HG03139 (cell line): ENCODE data around the gene PLCB3.
A peak's percentile ranks its signal among the peaks of the same experiment; 100 is the strongest.

Experiments used
- ATAC-seq: cut with Tn5 transposase; IDR thresholded peaks from one replicate; pipeline ENCODE4 v1.9.1; 2021; ENCODE audit not compliant: unreplicated experiment

The PLCB3 gene

DNA sequence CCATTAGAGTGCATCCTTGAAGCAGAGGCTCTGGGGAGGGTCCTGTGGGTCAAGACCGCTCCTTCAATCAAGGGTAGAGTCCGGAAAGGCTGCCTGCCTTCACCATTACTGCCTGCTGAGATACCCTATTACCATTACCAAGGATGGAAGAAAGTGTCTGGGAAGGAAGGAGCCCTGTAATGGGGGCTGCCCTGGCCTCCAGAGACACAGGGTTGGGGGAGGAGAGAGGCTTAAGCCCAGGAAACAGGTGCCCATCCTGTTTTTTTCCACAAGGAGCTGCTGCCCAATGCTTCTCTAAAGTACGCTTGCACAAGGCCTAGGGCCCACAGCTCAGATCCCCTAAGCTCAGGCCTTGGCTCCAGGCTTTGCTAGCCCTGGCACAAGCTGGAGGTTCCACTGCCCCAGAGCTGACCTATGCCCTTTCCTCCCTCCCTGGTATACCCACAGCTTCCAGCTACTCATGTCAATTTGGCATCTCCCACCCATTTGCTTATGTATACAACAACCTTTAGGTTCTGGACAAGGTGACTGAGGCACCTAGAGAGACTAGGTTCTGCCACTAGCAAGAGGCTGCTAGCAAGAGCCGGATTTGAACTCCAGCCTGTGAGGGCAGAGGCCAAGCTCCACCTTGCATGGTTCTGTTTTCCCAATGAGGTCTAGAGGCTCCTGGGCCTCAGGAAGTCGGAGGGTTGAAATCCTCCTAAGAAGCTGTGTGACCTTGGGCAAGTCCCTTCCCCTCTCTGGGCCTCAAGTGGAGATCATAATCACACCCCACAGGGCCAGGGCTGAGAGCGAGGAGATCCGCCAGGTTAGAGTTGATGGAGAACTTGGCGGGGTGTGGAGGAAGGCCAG is 1.5 kb upstream of the PLCB3 start:
- no peak for ATAC-seq

- no peak for ATAC-seq
Measured at GRCh38 chr11:64250415-64251015, 815 bp upstream of the PLCB3 start.

GRCh38 chr11:64251753-64252002 is 348 bp downstream of the PLCB3 start:
- peak; percentile 13 for ATAC-seq

GRCh38 chr11:64252003-64252872 is 908 bp downstream of the PLCB3 start:
- no peak for ATAC-seq

GRCh38 chr11:64253043-64253442 is 1.7 kb downstream of the PLCB3 start:
- ATAC-seq: no peak

- no peak for ATAC-seq
Measured at GRCh38 chr11:64253481-64253880, 2.2 kb downstream of the PLCB3 start.

- ATAC-seq: no peak
Measured at GRCh38 chr11:64254326-64254725, 3.0 kb downstream of the PLCB3 start.

DNA sequence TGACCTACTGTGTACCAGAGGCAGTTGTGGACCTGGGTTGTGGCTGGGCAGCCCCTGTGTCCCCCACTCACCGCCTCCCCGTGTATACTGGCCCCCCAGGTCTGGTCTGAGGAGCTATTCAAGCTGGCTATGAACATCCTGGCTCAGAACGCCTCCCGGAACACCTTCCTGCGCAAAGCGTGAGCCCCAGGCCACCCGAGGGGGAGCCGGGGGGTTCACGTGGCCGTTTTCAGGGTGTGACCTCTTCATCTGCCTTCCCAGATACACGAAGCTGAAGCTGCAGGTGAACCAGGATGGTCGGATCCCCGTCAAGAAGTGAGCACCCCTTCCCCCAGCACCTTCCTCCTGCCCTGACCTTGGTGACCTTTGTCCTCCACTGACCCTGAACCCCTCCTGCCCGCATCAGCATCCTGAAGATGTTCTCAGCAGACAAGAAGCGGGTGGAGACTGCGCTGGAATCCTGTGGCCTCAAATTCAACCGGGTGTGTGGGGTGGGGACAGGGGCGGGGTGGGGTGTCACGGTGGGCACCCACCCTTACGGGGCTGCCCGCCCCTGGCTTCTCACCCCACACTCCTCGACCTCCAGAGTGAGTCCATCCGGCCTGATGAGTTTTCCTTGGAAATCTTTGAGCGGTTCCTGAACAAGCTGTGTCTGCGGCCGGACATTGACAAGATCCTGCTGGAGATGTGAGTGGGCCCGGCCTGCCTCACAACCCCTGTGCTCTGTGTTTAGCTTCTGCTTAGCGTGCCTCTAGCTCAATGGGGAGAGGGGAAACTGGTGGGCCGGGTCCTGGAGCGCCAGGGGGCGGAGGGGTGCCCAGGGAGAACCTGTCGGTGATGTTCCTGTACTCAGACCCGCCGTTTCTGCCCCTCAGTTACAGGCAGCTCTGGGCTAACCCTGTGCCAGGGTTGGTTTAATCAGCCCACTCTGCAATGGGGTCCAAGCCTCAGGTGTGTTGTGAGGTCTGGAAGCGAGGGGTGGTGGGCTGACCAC is 4.1 kb downstream of the PLCB3 start:
- no peak for ATAC-seq

DNA sequence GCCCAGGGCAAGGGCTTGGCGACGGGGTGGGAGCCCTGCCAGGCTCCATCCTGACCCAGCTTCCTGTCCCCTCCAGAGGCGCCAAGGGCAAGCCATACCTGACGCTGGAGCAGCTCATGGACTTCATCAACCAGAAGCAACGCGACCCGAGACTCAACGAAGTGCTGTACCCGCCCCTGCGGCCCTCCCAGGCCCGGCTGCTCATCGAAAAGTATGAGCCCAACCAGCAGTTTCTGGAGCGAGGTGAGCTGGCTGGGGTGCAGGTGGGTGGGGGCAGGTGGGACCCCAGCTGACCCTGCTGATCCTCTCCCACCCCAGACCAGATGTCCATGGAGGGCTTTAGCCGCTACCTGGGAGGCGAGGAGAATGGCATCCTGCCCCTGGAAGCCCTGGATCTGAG is 5.0 kb downstream of the PLCB3 start:
- ATAC-seq: no peak

- ATAC-seq: no peak
Measured at GRCh38 chr11:64258356-64258755, 7.0 kb downstream of the PLCB3 start.

- ATAC-seq: no peak
Measured at GRCh38 chr11:64258946-64259532, 7.7 kb downstream of the PLCB3 start.

DNA sequence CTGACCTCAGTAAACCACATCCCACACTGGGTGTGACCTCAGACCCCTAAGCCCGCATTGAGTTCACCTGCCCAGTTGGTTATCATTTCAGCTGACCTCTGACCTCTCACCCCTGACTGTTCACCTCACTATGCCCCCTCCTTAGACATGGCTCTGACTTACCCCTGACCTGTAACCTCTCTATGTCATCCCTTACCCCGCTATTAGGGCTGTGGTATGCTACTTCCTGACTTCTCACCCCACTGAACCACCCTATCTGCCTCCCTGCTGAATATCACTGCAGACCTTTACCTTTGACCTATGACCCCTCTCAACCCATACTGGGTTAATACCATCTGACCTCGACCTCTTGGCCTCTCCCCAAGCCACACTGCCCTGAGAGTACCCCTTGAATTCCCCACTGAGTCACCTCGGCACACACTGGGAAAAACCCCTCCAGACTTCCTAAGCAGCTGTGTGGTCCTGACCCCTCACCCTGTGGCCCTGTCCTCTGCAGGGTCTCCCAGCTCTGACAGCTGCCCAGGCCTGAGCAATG is 8.3 kb downstream of the PLCB3 start:
- ATAC-seq: no peak

DNA sequence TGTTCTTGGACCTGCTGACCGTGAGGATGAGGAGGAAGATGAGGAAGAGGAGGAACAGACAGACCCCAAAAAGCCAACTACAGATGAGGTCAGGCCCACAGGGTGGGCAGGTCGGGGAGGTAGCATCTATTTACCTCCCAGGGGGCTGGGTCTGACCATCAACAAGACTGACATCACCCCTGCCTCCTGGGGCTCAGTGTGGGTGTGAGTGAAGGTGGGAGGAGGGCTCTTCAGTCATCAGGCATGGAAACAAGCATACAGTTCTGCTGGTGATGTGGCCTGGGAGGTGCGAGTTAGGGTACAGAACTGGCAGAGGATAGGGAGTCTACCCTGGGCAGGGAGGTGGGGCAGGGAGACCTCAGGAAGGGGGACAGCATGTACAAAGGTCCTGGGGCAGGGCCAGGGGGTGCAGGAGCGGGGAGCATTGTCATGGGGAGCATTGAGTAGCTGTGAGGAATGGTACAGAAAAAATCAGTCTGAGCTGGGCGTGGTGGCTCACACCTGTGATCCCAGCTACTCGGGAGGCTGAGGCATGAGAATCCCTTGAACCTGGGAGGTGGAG is 8.9 kb downstream of the PLCB3 start:
- ATAC-seq: no peak

- ATAC-seq: no peak
Measured at GRCh38 chr11:64261556-64262080, 10.3 kb downstream of the PLCB3 start.

GRCh38 chr11:64262271-64263002 is 11.1 kb downstream of the PLCB3 start:
- no peak for ATAC-seq

- no peak for ATAC-seq
Measured at GRCh38 chr11:64263021-64263946, 12.0 kb downstream of the PLCB3 start.

DNA sequence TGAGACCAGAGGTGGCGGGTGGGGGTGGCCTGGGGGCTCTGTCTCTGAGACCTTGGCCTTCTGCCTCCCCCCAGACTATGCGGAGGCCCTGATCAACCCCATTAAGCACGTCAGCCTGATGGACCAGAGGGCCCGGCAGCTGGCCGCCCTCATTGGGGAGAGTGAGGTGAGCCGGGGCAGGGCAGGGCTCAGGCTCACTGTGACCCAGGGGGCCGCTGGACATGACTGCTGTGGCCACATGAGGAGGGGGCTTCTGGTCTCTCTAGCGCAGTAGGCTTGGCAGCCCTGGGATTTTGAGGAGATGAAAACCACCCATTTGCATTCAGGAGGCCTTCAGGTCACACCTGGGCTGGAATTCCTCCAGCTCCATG is 12.6 kb downstream of the PLCB3 start:
- no peak for ATAC-seq

DNA sequence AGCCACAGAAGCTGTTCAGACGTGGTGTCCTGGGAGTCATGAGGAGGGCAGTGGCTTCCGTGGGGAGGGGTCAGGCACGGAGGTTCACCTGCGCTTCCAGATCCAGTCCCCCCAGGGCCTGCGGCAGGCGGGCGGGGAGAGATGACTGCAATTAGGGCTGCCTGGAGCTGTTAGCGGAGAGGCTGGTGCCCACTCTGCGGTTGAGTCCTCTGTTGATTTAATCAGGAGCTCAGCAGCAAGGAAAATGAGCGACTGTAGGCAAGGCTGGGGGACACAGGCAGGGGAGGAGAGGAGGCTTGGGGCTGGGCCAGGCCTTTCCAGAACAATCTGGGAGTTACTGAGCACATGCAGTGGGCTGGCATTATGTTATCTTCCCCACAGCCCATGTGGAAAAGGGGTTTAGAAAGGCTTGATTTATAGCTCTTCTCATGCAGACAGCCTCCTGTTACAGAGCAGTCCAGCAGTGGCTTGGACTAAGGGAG is 13.1 kb downstream of the PLCB3 start:
- no peak for ATAC-seq
